SW 1271 (cell line): ENCODE measurements around the gene UPF2.
"Not testable (repeated sequence)": the region's sequence is repeated elsewhere in the genome, so short reads cannot be mapped to it uniquely, and the experiment has no call there.

Source experiments
- DNase-seq, 2 experiments: peaks; one replicate each; lab custom pipeline; 2025; lab: John Stamatoyannopoulos, UW

Gene UPF2

GRCh38 chr10:11901833-11902475 is 140.7 kb downstream of the UPF2 start:
- no peak for DNase-seq

GRCh38 chr10:11901454-11901832 is 141.2 kb downstream of the UPF2 start:
- no peak for DNase-seq

- no peak for DNase-seq
Observed at GRCh38 chr10:11901036-11901301, 141.6 kb downstream of the UPF2 start.

- no peak for DNase-seq
Observed at GRCh38 chr10:11899067-11899876, 143.3 kb downstream of the UPF2 start.

GRCh38 chr10:11898372-11899066 is 144.1 kb downstream of the UPF2 start:
- no peak for DNase-seq

- DNase-seq = no peak
Observed at GRCh38 chr10:11898033-11898371, 144.6 kb downstream of the UPF2 start.

GRCh38 chr10:11896549-11897200 is 145.9 kb downstream of the UPF2 start:
- DNase-seq = no peak

- DNase-seq = no peak
Observed at GRCh38 chr10:11895598-11895997, 147.0 kb downstream of the UPF2 start.

GRCh38 chr10:11895108-11895466 is 147.5 kb downstream of the UPF2 start:
- DNase-seq = no peak

GRCh38 chr10:11894381-11895107 is 148.1 kb downstream of the UPF2 start:
- no peak for DNase-seq

GRCh38 chr10:11893749-11894278 is 148.8 kb downstream of the UPF2 start:
- no peak for DNase-seq

GRCh38 chr10:11891776-11892486 is 150.7 kb downstream of the UPF2 start:
- no peak for DNase-seq

GRCh38 chr10:11889263-11889662 is 153.3 kb downstream of the UPF2 start:
- not testable (repeated sequence) for DNase-seq

GRCh38 chr10:11887381-11888227 is 155.0 kb downstream of the UPF2 start:
- no peak for DNase-seq

GRCh38 chr10:11886851-11887250 is 155.8 kb downstream of the UPF2 start:
- no peak for DNase-seq

GRCh38 chr10:11886138-11886474 is 156.5 kb downstream of the UPF2 start:
- no peak for DNase-seq

- DNase-seq = no peak
Observed at GRCh38 chr10:11885437-11886137, 157.0 kb downstream of the UPF2 start.

GRCh38 chr10:11884706-11885423 is 157.7 kb downstream of the UPF2 start:
- DNase-seq = no peak
